Measurements from ENCODE around the gene TBC1D20.
A peak's percentile ranks its signal among the peaks of the same experiment; 100 is the strongest.

TBC1D20 gene

GRCh38 chr20:437787-438486 lies 24.4 kb downstream of the TBC1D20 start:
- no peak for DNase-seq

GRCh38 chr20:436476-436875 lies 25.9 kb downstream of the TBC1D20 start:
- no peak for DNase-seq

GRCh38 chr20:435558-435957 lies 26.8 kb downstream of the TBC1D20 start:
- DNase-seq: no peak

GRCh38 chr20:434661-435419 lies 27.5 kb downstream of the TBC1D20 start:
- no peak for DNase-seq

- no peak for DNase-seq
These were observed 28.1 kb downstream of the TBC1D20 start for GRCh38 chr20:434221-434620.

GRCh38 chr20:433300-433975 lies 28.9 kb downstream of the TBC1D20 start:
- no peak for DNase-seq

- no peak for DNase-seq
These were observed 29.5 kb downstream of the TBC1D20 start for GRCh38 chr20:432677-433299.

GRCh38 chr20:432208-432607 lies 30.1 kb downstream of the TBC1D20 start:
- DNase-seq: no peak

- DNase-seq: peak; percentile 50
These were observed 31.1 kb downstream of the TBC1D20 start for GRCh38 chr20:431012-431904.

GRCh38 chr20:430091-430999 lies 32.0 kb downstream of the TBC1D20 start:
- DNase-seq: no peak

GRCh38 chr20:428658-429200 lies 33.6 kb downstream of the TBC1D20 start:
- no peak for DNase-seq

GRCh38 chr20:427849-428657 lies 34.3 kb downstream of the TBC1D20 start:
- DNase-seq: no peak

- no peak for DNase-seq
These were observed 34.9 kb downstream of the TBC1D20 start for GRCh38 chr20:427401-427800.

- DNase-seq: no peak
These were observed 35.8 kb downstream of the TBC1D20 start for GRCh38 chr20:426566-426965.

- DNase-seq: no peak
These were observed 40.6 kb downstream of the TBC1D20 start for GRCh38 chr20:421685-422250.

GRCh38 chr20:420721-421574 lies 41.4 kb downstream of the TBC1D20 start:
- DNase-seq: no peak

- no peak for DNase-seq
These were observed 42.1 kb downstream of the TBC1D20 start for GRCh38 chr20:420166-420620.

GRCh38 chr20:419556-420165 lies 42.7 kb downstream of the TBC1D20 start:
- no peak for DNase-seq

Data from amniotic stem cell (primary cell).